ENCODE measurements around the gene RBM47. TPM values are rescaled to one million over a fixed set of nuclear protein-coding genes. Genes with fewer than 3 reads are reported as not detected.

Gene RBM47
- total RNA-seq, 2 experiments from 2014 or later = 0.27 to 0.92 TPM

DNA sequence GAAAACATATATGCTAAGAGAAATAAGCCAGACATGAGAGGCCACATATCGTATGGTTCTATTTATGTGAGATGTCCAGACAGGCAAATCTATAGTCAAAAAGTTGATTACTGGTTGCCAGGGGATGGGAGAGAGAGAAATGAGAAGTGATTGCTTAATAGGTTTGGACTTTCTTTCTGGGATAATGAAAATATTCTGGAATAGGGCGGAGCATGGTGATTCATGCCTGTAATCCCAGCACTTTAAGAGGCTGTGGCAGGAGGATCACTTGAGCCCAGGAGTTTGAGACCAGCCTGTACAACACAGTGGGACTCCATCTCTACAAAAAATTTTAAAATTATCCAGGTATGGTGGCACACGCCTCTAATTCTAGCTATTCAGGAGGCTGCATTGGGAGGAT lies 22.4 kb downstream of the RBM47 start:
- no peak overlapping the region for H3K27ac Mint-ChIP-seq
- H3K9me3 ChIP-seq (ENCODE audit: control insufficient read depth in 1 of 2, insufficient read depth in 1 of 2, low read length in 2 of 2) = no peaks in the 10 kb centered on the region
- POLR2A ChIA-PET = no interaction called here
- H3K4me1 ChIP-seq (ENCODE audit: insufficient read depth, low read length) = no peaks in the 10 kb centered on the region
- H3K36me3 Mint-ChIP-seq (ENCODE audit: low read depth) = no peaks in the 10 kb centered on the region
- no peaks in the 10 kb centered on the region for H3K36me3 ChIP-seq (ENCODE audit: insufficient read depth, low read length)
- no peak overlapping the region for H3K4me3 Mint-ChIP-seq
- ATAC-seq (ENCODE audit: poor library complexity) = no peak
- H3K4me3 ChIP-seq (ENCODE audit: low read length) = no peak overlapping the region
- no peaks in the 10 kb centered on the region for H3K27me3 Mint-ChIP-seq
- H3K4me1 Mint-ChIP-seq (ENCODE audit: low read depth) = no peaks in the 10 kb centered on the region
- no peak for DNase-seq
- intact Hi-C loops (cut with DNase I, micrococcal nuclease) = no loop called here
- H3K27me3 ChIP-seq (ENCODE audit: control insufficient read depth in 1 of 2, insufficient read depth in 2 of 2, low read length in 2 of 2) = no peaks in the 10 kb centered on the region
- no peak for TF ChIP-seq CTCF (IDR thresholded peaks at IDR 0.05)
- H3K9me3 Mint-ChIP-seq = no peaks in the 10 kb centered on the region
- CTCF ChIA-PET = no interaction called here
- no peak overlapping the region for H3K27ac ChIP-seq (ENCODE audit: low read depth in 1 of 2, low read length in 2 of 2)

GRCh38 chr4:40606239-40606767 lies 23.4 kb downstream of the RBM47 start:
- Histone ChIP-seq H3K27me3 (ENCODE audit: control insufficient read depth in 1 of 2, insufficient read depth in 2 of 2, low read length in 2 of 2) (no peaks in the 10 kb centered on the region), H3K36me3 (ENCODE audit: insufficient read depth, low read length) (no peaks in the 10 kb centered on the region), H3K27ac (ENCODE audit: low read depth in 1 of 2, low read length in 2 of 2) (no peak overlapping the region), H3K9me3 (ENCODE audit: control insufficient read depth in 1 of 2, insufficient read depth in 1 of 2, low read length in 2 of 2) (no peaks in the 10 kb centered on the region), H3K4me3 (ENCODE audit: low read length) (no peak overlapping the region), H3K4me1 (ENCODE audit: insufficient read depth, low read length) (no peaks in the 10 kb centered on the region)
- TF ChIP-seq CTCF (IDR thresholded peaks at IDR 0.05) = no peak
- DNase-seq (no peak), ATAC-seq (ENCODE audit: poor library complexity) (no peak)
- no peak overlapping the region for H3K4me3 Mint-ChIP-seq
- H3K36me3 Mint-ChIP-seq (ENCODE audit: low read depth) = no peaks in the 10 kb centered on the region
- H3K27ac Mint-ChIP-seq = no peak overlapping the region
- no peaks in the 10 kb centered on the region for H3K27me3 Mint-ChIP-seq
- ChIA-PET POLR2A (no interaction called here), CTCF (no interaction called here)
- no peaks in the 10 kb centered on the region for H3K4me1 Mint-ChIP-seq (ENCODE audit: low read depth)
- no peaks in the 10 kb centered on the region for H3K9me3 Mint-ChIP-seq
- intact Hi-C loops (cut with DNase I, micrococcal nuclease) = no loop called here

DNA sequence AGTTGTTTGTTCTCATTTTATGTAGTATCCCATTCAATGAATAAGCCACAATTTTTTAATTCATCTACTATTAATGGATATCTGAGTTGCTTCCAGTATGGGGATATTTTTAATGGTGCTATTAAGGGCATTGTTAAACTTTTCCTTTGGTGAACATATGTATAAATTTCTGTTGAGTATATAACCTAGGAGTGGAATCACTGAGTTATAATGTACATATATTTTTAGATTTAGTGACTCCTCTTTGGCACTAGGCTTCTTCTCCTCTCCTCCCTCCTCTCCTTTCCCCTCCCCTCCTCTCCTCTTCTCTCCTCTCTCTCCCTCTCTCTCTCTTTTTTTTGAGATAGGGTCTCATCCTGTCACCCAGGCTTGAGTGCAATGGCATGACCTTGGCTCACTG lies 26.4 kb downstream of the RBM47 start:
- Mint-ChIP-seq H3K36me3 (ENCODE audit: low read depth) (no peaks in the 10 kb centered on the region), H3K27ac (no peak overlapping the region), H3K4me3 (no peak overlapping the region), H3K27me3 (no peaks in the 10 kb centered on the region), H3K9me3 (no peaks in the 10 kb centered on the region), H3K4me1 (ENCODE audit: low read depth) (no peaks in the 10 kb centered on the region)
- POLR2A ChIA-PET = no interaction called here
- H3K4me3 ChIP-seq (ENCODE audit: low read length) = no peak overlapping the region
- no peaks in the 10 kb centered on the region for H3K27me3 ChIP-seq (ENCODE audit: control insufficient read depth in 1 of 2, insufficient read depth in 2 of 2, low read length in 2 of 2)
- no peaks in the 10 kb centered on the region for H3K4me1 ChIP-seq (ENCODE audit: insufficient read depth, low read length)
- ATAC-seq (ENCODE audit: poor library complexity) (no peak), DNase-seq (no peak)
- H3K36me3 ChIP-seq (ENCODE audit: insufficient read depth, low read length) = no peaks in the 10 kb centered on the region
- H3K9me3 ChIP-seq (ENCODE audit: control insufficient read depth in 1 of 2, insufficient read depth in 1 of 2, low read length in 2 of 2) = no peaks in the 10 kb centered on the region
- no peak overlapping the region for H3K27ac ChIP-seq (ENCODE audit: low read depth in 1 of 2, low read length in 2 of 2)
- no peak for TF ChIP-seq CTCF (IDR thresholded peaks at IDR 0.05)
- intact Hi-C loops (cut with DNase I, micrococcal nuclease) = no loop called here
- CTCF ChIA-PET = no interaction called here

Data from CD4-positive, alpha-beta T cell (primary cell).